Endothelial cell (in vitro differentiated cells): ENCODE results near the gene TEKT5. TPM values are rescaled to one million over a fixed set of nuclear protein-coding genes. Genes with fewer than 3 reads are reported as not detected.
"Not testable (repeated sequence)": the region's sequence is repeated elsewhere in the genome, so short reads cannot be mapped to it uniquely, and the experiment has no call there.

Experiments
- DNase-seq: peaks from one replicate; pipeline ENCODE4 v3.0.0; 2021; ENCODE audit warnings: low spot score
- H3K27ac Mint-ChIP-seq: one replicate; pipeline ENCODE4 v1.8.0; 2021; ENCODE audit warnings: mixed read lengths, inconsistent platforms; ENCODE audit not compliant: unreplicated experiment
- H3K27me3 Mint-ChIP-seq: one replicate; pipeline ENCODE4 v1.8.0; 2021; ENCODE audit warnings: mild to moderate bottlenecking, moderate library complexity, mixed read lengths, inconsistent platforms; ENCODE audit not compliant: unreplicated experiment
- H3K36me3 Mint-ChIP-seq: one replicate; pipeline ENCODE4 v1.8.0; 2021; ENCODE audit warnings: mild to moderate bottlenecking, low read depth, mixed read lengths, inconsistent platforms; ENCODE audit not compliant: unreplicated experiment
- H3K4me1 Mint-ChIP-seq: one replicate; pipeline ENCODE4 v1.8.0; 2021; ENCODE audit warnings: mild to moderate bottlenecking, mixed read lengths, inconsistent platforms; ENCODE audit not compliant: unreplicated experiment
- H3K4me3 Mint-ChIP-seq: one replicate; pipeline ENCODE4 v1.8.0; 2021; ENCODE audit warnings: mild to moderate bottlenecking, mixed read lengths, inconsistent platforms; ENCODE audit not compliant: unreplicated experiment
- H3K9me3 Mint-ChIP-seq: one replicate; pipeline ENCODE4 v1.8.0; 2021; ENCODE audit warnings: mixed read lengths, inconsistent platforms; ENCODE audit not compliant: unreplicated experiment
- CTCF ChIP-seq: fragments of 200-600 bp; sonication (generic); IDR thresholded peaks from one replicate; pipeline ENCODE4 v1.5.0; 2021; ENCODE audit warnings: antibody characterized with exemption; ENCODE audit not compliant: unreplicated experiment
- long read RNA-seq: library from polyadenylated mRNA; unstranded; transcript quantifications from one replicate; pipeline ENCODE4 v2.0.0, GENCODE V29; 2020; ENCODE audit not compliant: unreplicated experiment
- total RNA-seq: library from RNA; stranded (reverse); fragmentation: NEBNext Ultra II Directional; extraction: Animal tissue kit (Norgen Biotek cat#: 25700); gene quantifications from one replicate; pipeline ENCODE4 v1.2.1, GENCODE V29; 2021; ENCODE audit not compliant: unreplicated experiment

The TEKT5 gene
- 0.64 TPM for total RNA-seq
- long read RNA-seq: 0 reads

GRCh38 chr16:10694830-10695229, at the start of gene TEKT5:
TSS of gene TEKT5 (minus strand) at chr16:10694930. CDS start at chr16:10694873, 57 bp downstream.
- Mint-ChIP-seq H3K27ac (no peak within 1 kb of the TSS), H3K4me3 (no peak within 1 kb of the TSS), H3K36me3 (no peaks in the 10 kb centered on the region), H3K4me1 (no peaks in the 10 kb centered on the region), H3K9me3 (no peaks in the 10 kb centered on the region), H3K27me3 (no peaks in the 10 kb centered on the region)
- no peak for TF ChIP-seq CTCF
- DNase-seq: no peak

GRCh38 chr16:10743610-10744369, 49.1 kb upstream of the TEKT5 start, which contains the start of gene NUBP1:
TSS of gene NUBP1 (plus strand) at chr16:10743842. CDS start at chr16:10743864, 22 bp downstream.
- Mint-ChIP-seq H3K27me3 (peaks cover 4% of the 10 kb centered on the region), H3K27ac (peak within 1 kb of the TSS; percentile 99), H3K4me3 (peak within 1 kb of the TSS; percentile 93), H3K9me3 (no peaks in the 10 kb centered on the region), H3K36me3 (no peaks in the 10 kb centered on the region), H3K4me1 (peaks cover 13% of the 10 kb centered on the region)
- TF ChIP-seq CTCF: no peak
- peak; percentile 99 for DNase-seq

- H3K9me3 Mint-ChIP-seq: no peaks in the 10 kb centered on the region
- peaks cover 13% of the 10 kb centered on the region for H3K4me1 Mint-ChIP-seq
- H3K27me3 Mint-ChIP-seq: peaks cover 4% of the 10 kb centered on the region
- peak overlapping the region; percentile 93 for H3K4me3 Mint-ChIP-seq
- no peak for DNase-seq
- peak overlapping the region; percentile 99 for H3K27ac Mint-ChIP-seq
- no peak for TF ChIP-seq CTCF
- H3K36me3 Mint-ChIP-seq: no peaks in the 10 kb centered on the region
Observed at GRCh38 chr16:10743227-10743609, 48.5 kb upstream of the TEKT5 start.

- DNase-seq: no peak
- peaks cover 4% of the 10 kb centered on the region for H3K27me3 Mint-ChIP-seq
- H3K9me3 Mint-ChIP-seq: no peaks in the 10 kb centered on the region
- no peaks in the 10 kb centered on the region for H3K36me3 Mint-ChIP-seq
- H3K4me1 Mint-ChIP-seq: peaks cover 13% of the 10 kb centered on the region
- H3K4me3 Mint-ChIP-seq: no peak overlapping the region
- H3K27ac Mint-ChIP-seq: no peak overlapping the region
- no peak for TF ChIP-seq CTCF
Observed at GRCh38 chr16:10741844-10742243, 47.1 kb upstream of the TEKT5 start.

GRCh38 chr16:10741249-10741648, 46.5 kb upstream of the TEKT5 start:
- not testable (repeated sequence) for H3K27me3 Mint-ChIP-seq, DNase-seq, H3K36me3 Mint-ChIP-seq, H3K9me3 Mint-ChIP-seq, H3K27ac Mint-ChIP-seq, H3K4me3 Mint-ChIP-seq
- H3K4me1 Mint-ChIP-seq: peaks cover 13% of the 10 kb centered on the region
